ENCODE measurements around the gene MYOD1. TPM values are rescaled to one million over a fixed set of nuclear protein-coding genes. Genes with fewer than 3 reads are reported as not detected.
A peak's percentile ranks its signal among the peaks of the same experiment; 100 is the strongest.

Gene MYOD1
- total RNA-seq, 1 donor from 2014 or later: not detected

DNA sequence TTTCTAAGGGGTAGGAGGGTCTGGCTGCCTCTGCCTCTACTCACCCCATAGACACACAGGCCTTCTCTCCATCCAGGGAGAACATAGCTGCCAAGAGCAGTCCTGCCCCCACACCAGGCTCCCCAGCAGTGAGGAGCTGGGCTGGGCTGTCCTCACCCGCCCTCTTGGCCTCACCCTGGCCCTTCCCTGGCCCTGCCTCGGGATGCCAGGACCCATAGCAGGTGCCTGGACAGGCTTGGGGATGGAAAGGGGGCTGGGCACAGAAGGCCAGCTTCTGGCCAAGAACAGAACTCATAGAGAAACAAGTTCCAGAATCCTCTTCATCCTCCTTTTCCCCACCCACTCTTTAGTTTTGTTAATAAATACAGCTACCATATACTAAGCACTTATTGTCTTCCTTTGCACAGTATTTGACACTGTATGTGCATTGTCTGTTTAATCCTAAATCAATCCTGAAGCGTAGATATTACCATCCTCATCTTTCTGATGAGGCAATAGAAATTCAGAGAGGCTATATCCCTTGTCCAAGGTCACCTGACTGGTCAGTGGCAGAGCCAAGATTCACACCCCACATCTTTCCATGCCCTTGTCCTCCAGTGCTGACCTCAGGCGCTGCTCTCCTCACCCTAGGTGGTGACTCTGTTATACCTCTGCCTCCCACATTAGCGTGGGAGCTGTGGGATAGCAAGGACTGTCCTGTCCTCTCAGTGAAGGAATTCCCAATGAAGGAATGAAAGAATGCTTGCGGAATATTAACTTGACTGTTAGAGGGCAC lies 22.0 kb upstream of the MYOD1 start:
- Mint-ChIP-seq H3K9me3 (ENCODE audit: low read depth) (no peaks in the 10 kb centered on the region), H3K4me3 (ENCODE audit: unreplicated experiment) (no peak overlapping the region), H3K4me1 (ENCODE audit: low read depth) (no peaks in the 10 kb centered on the region), H3K36me3 (ENCODE audit: low read depth) (no peaks in the 10 kb centered on the region), H3K27me3 (ENCODE audit: low read depth) (peaks cover 36% of the 10 kb centered on the region), H3K27ac (ENCODE audit: unreplicated experiment) (no peak overlapping the region)
- TF ChIP-seq, protein P1, sequence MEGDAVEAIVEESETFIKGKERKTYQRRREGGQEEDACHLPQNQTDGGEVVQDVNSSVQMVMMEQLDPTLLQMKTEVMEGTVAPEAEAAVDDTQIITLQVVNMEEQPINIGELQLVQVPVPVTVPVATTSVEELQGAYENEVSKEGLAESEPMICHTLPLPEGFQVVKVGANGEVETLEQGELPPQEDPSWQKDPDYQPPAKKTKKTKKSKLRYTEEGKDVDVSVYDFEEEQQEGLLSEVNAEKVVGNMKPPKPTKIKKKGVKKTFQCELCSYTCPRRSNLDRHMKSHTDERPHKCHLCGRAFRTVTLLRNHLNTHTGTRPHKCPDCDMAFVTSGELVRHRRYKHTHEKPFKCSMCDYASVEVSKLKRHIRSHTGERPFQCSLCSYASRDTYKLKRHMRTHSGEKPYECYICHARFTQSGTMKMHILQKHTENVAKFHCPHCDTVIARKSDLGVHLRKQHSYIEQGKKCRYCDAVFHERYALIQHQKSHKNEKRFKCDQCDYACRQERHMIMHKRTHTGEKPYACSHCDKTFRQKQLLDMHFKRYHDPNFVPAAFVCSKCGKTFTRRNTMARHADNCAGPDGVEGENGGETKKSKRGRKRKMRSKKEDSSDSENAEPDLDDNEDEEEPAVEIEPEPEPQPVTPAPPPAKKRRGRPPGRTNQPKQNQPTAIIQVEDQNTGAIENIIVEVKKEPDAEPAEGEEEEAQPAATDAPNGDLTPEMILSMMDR (IDR thresholded peaks at IDR 0.05): no peak
- DNase-seq (ENCODE audit: low spot score): no peak

DNA sequence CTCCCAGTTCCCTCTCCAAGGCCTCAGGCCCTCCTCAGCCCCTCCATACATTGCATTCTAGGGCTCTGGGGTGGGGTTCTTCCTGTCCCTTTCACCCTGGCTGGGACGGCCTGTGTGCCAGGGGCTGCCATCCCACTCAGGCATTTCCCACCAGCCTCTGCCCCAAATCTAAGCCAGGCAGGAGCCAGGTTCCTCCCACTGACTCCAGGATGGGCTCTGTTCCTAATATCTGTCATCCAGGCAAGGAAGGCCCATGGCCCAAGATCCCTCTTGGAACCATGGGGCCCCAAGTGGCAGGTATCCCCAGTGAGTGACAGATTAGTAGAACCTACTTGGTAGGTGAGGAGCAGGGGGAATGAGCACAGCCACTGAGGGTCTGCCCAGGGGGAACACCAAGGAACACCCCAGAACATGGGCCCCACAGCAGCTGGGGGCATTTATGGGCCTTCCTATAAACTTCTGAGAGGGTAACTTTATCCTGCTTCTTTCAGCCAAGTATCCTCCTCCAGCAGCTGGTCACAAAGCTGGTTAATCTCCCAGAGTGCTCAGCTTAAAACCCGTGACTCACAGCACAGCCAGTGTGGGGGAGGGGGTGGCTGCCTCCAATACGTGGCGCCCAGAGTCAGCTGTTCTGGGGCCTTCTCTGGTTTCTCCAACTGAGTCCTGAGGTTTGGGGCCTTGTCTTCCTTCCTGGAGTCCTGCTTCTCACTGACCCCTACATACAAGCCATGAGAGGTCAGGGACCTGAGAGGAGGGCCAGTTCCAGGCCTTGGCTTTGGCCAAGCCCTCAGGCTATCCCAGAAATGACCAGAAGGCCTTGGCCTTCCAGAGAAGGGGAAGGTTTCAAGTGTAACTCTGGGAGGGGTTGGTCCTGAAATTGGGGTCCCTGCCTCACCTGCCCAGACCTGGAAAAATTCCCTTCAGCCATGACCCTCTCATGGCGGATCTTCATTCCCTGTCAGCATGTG lies 19.9 kb upstream of the MYOD1 start:
- Mint-ChIP-seq H3K36me3 (ENCODE audit: low read depth) (no peaks in the 10 kb centered on the region), H3K27ac (ENCODE audit: unreplicated experiment) (peak overlapping the region; percentile 10), H3K4me1 (ENCODE audit: low read depth) (no peaks in the 10 kb centered on the region), H3K27me3 (ENCODE audit: low read depth) (peaks cover 24% of the 10 kb centered on the region), H3K4me3 (ENCODE audit: unreplicated experiment) (no peak overlapping the region), H3K9me3 (ENCODE audit: low read depth) (peaks cover 9% of the 10 kb centered on the region)
- TF ChIP-seq, protein P1 (IDR thresholded peaks at IDR 0.05): no peak
- DNase-seq (ENCODE audit: low spot score): no peak

DNA sequence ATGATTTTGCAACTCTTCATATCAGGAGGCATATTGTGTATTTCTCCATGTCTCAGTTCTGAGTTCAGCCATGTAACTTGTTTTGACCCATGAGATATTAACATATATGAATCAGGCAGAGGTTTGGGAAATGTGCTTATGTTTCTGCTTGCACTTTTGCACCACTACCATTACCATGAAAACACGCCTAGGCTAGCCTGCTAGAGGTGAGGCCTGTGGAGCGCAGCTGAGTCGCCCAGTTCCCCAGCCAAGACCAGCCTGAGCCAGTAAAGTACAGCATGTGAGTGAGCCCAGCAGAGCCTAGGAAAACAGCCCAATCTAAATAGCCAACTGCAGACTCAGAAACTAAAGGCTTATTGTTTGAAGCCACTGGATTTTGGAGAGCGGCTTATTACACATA lies 18.4 kb upstream of the MYOD1 start:
- Mint-ChIP-seq H3K9me3 (ENCODE audit: low read depth) (peaks cover 9% of the 10 kb centered on the region), H3K4me3 (ENCODE audit: unreplicated experiment) (no peak overlapping the region), H3K27ac (ENCODE audit: unreplicated experiment) (no peak overlapping the region), H3K36me3 (ENCODE audit: low read depth) (no peaks in the 10 kb centered on the region), H3K4me1 (ENCODE audit: low read depth) (no peaks in the 10 kb centered on the region), H3K27me3 (ENCODE audit: low read depth) (peaks cover 23% of the 10 kb centered on the region)
- DNase-seq (ENCODE audit: low spot score): no peak
- TF ChIP-seq, protein P1 (IDR thresholded peaks at IDR 0.05): no peak

DNA sequence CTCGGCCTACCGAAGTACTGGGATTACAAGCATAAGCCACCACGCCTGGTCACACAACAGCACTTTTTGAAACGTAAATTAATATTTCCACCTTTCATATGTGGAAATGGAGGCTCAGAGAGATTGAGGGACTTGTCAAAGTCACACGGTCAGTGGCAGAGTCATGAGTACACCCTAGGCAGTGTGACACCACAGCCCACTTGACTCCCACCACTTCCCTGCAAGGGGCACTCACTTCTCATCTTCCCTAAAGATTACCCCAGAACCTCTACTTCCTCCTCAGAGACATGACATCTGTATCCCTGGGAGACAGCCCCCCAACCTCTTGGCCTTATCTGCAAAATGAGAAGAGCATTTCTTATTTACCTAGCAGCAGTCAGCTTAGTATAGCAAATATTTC lies 16.5 kb upstream of the MYOD1 start:
- H3K4me3 Mint-ChIP-seq (ENCODE audit: unreplicated experiment): no peak overlapping the region
- no peak for DNase-seq (ENCODE audit: low spot score)
- H3K9me3 Mint-ChIP-seq (ENCODE audit: low read depth): peaks cover 9% of the 10 kb centered on the region
- TF ChIP-seq, protein P1 (IDR thresholded peaks at IDR 0.05): no peak
- peaks cover 12% of the 10 kb centered on the region for H3K27me3 Mint-ChIP-seq (ENCODE audit: low read depth)
- no peaks in the 10 kb centered on the region for H3K4me1 Mint-ChIP-seq (ENCODE audit: low read depth)
- no peaks in the 10 kb centered on the region for H3K36me3 Mint-ChIP-seq (ENCODE audit: low read depth)
- no peak overlapping the region for H3K27ac Mint-ChIP-seq (ENCODE audit: unreplicated experiment)

- no peaks in the 10 kb centered on the region for H3K36me3 Mint-ChIP-seq (ENCODE audit: low read depth)
- DNase-seq (ENCODE audit: low spot score): no peak
Observed at GRCh38 chr11:17703951-17704350, 15.4 kb upstream of the MYOD1 start.

More at GRCh38 chr11:17703951-17704350, 15.4 kb upstream of the MYOD1 start:
- Mint-ChIP-seq H3K9me3 (ENCODE audit: low read depth) (peaks cover 9% of the 10 kb centered on the region), H3K27ac (ENCODE audit: unreplicated experiment) (no peak overlapping the region), H3K4me3 (ENCODE audit: unreplicated experiment) (no peak overlapping the region), H3K4me1 (ENCODE audit: low read depth) (no peaks in the 10 kb centered on the region), H3K27me3 (ENCODE audit: low read depth) (peaks cover 13% of the 10 kb centered on the region)
- TF ChIP-seq, protein P1 (IDR thresholded peaks at IDR 0.05): no peak
